ENCODE measurements around the gene KRT36.

KRT36 gene

DNA sequence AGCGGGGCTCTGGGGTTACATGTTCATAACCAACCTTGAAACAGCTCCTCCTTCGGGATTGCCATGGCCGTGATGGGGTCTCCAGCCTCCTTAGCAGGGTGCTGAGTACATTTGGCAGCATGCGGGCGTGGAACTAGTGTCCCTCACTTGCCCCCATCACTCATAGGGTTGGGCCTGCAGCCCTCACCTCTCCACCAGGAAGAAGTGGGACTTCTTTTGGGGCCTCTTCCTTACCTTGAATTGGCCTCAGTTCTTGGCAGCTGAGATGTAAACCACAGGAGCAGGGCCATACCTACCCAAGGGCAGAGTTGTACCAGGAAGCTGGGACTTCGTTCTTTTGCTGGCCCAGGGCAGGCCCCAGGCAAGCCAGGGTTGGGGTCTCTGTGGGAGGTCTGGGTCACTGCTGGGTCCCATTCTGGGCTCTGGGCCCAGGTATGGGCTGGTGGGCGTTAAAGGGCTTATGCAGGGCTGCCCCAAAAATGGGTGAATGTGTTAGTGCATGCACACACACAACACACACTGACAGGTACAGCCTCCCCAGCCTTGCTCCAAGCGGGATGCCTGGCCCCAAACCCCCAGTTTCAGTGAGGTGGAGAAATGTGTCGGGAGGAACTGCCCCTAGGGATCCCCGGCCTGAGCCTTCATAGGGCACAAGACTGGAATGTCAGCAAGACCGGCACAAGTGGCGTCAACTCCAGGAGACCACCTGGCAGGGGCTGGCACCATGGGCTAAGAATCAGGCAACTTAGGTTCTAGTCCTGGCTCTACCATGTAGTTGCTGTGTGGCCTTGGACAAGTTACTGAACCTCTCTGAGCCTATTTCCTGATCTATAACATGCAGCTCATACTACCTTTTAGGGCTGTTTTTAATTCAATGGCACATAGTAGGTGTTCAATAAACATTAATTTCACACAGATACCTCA is 32.9 kb upstream of the KRT36 start:
- no peak for FAIRE-seq

DNA sequence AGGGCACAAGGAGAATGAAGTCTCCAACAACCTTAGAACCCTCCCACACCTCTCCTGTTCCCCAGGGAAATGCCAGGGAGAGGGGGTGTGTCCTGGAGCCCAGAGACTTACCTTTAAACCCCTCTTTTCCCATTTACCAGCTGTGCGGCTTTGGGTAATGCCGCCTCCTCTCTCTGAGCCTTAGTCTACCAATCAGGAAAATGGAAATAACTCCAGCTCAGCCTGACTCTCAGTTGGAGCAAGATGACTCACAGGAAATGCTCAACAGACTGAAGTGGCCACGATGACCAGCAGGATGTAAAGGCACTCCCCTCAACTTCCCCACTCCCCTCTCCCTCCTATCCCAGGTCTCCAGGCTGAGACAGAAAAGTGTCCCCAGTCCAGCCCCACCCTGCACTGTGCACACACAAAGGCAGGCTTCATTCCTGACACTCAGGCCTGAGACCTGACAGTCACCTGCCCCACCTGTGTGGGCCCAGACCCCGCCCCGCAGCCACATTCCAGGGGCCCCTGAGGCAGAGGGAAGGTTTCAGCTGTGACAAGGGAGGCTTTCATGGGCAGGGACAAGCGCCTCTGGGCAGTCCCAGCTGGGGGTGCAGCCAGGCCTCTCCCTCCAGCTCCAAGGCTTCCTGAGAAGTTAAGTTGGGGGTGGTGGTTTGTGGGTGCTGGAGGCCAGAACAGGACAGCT is 32.0 kb upstream of the KRT36 start:
- DNase-seq (ENCODE audit: low spot score) (peak; percentile 82), FAIRE-seq (peak; percentile 96)

More for the DNA sequence above, 32.9 kb upstream of the KRT36 start:
- DNase-seq (ENCODE audit: low spot score): no peak

DNA sequence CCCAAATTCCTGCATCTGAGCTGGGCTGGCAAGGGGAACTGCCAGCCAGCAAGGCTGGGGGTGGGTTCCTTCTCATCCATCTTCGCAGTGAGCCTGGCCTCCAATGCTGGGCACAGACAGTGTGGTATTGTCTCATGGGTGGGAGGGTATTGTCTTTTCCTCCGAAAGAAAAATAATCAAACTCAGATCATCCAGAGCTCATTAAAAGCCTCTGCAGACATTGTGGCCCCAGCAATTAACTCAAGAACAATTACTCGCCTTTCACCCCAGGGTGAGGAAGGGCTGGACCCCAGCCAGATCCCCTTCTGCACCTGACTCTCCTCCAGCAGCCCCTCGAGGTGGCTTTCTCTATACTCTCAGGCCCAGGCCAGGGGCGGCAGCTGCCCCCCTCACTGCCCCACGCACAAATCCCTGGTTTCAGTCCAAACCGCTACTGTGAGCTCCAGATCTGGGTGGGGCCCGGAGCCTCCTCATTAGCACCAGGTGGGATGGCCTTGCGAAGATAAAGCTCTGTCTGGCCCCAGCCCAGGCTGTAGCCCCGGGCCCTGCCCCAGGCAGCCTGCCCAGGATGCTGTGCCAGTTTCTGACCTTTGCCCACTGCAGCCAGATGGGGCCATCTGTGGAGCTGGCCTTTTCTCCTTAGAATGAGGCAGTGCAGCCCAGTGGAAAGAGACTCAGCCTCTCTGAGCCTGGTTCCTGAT is 31.3 kb upstream of the KRT36 start:
- FAIRE-seq (no peak), DNase-seq (ENCODE audit: low spot score) (peak; percentile 52)

DNA sequence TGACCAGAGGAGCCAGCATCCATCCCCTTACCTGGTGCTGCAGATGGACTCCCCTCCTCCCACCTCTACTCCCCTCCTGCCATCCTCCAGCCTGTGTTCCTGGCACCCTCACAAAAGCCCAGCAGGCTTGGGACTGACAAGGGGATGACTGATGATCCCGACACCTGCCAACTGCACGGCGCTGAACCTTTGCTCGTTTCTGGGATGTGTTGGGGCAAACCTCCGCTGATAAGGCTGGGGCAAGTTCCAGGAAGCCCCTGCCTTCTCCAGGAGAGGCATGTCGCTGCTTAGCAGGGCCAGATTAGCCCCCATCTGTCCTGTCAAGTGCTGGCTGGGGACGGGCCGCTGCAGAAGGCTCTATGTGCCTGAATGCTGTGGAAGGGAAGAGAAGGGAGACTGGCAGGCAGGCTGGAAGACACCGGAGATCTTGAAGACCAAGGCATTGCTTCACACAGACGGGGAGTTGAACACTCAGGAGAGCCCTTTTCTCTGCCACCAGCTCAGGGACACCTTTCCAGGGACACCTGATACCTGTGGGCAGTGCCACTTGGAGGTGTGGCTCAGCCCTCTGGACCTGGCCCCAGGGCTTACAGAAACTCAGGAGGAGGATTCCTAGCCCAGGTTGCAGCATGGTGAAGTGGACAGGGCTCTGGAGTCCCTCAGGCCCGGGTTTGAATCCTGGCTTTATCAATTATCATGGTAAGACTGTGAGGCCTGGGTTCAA is 30.0 kb upstream of the KRT36 start:
- DNase-seq (ENCODE audit: low spot score) (no peak), FAIRE-seq (no peak)

DNA sequence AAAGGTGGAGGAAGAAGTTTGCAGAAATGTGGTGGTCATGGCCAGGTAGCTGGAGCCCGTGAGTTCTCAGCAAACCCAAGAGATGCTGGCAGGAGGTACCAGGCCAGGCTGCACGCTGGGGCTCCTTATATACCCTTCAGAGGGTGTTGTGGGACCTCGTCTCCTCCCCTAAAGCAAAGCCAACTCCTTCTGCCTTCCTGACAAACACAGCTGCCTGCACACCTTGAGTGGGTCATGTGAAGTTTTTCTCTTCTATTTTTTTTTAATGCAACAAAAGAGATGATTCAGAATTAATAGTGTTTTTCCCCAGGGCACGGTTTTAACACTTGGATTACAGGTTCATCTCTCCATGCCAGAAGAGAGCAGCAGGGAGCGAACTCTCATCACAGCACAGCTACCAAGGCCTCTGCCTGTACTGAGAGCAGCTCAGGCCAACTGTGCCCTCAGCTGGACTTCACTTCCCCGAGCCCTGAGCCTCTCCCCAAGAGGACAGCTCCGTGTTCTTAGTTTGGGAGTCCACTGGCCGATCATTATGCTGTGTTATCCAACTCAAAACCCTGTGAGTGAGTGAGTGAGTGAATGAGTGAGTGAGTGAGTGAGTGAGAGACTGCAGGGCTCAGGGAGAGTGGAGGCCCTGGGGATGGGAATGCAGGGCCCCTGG is 29.2 kb upstream of the KRT36 start, which contains the start of gene KRT15:
Gene KRT15 (minus strand): TSS at position 102 of the 661 bp plus-strand sequence. CDS start 63 bp downstream, at position 39.
- no peak for DNase-seq (ENCODE audit: low spot score)
- peak; percentile 30 for FAIRE-seq

DNA sequence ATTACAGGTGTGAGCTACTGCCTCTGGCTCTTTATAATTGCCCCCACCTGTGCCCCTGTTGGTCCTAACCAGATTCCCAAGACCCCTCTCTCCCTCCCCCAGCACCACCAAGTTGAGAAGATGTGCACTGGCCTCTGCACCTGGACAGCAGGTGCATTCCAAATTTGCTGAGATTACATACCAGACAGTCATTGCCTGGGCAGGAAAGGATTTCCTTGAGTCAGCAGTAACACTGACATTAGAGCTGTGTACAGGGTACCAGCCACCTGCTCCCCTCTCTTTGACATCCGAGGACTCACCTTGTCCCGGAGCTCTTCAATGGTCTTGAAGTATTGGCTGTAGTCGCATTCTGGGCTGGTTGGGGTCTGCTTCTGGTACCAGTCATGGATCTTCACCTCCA is 28.3 kb upstream of the KRT36 start:
- FAIRE-seq (no peak), DNase-seq (ENCODE audit: low spot score) (no peak)

DNA sequence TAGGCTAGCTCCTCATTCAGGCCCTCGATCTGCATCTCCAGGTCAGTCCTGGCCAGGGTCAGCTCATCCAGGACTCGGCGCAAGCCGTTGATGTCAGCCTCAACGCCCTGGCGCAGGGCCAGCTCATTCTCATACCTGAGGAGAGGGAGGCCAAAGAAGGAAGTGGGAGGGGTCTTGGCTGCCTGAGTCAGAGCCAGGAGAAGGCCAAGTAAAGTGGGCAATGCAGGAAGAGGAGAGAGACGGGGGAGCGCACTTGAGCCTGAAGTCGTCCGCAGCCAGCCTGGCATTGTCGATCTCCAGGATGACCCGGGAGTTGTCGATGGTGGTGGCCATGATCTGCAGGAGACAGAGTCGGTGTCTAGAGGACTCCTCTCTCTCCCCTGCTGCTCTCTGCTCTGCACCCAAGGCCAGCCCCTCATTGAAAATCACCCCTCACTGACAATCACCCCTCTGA is 27.1 kb upstream of the KRT36 start:
- FAIRE-seq (no peak), DNase-seq (ENCODE audit: low spot score) (no peak)

DNA sequence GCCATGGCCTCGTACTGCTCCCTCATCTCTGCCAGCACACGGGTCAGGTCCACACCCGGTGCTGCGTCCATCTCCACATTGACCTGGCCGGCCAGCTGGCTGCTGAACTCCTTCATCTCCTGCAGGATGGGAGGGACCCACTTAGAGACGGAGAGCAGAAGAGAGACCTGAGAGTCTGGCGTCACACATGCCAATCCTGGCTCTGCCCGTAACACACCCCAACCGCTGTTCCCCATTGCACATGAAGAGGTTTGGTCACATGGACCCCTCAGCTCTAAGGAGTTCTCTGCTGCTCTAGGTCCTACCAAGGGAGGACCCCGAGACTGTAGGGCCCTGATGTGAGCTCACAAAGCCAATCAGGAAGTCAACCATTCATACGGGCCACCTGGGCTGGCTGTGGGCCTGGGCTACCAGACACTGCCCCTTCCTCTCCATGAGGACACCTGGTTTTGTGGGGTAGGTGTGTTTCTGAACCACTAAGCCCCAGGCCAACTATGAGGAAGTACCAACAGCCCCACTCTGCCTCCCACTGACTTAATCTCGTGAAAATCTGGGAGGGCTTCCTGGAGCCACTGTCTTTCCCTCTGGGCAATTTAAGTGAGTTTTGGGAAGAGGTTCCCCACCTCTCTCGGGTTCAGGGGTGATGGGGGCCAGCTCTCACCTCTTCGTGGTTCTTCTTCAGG is 26.6 kb upstream of the KRT36 start:
- FAIRE-seq (no peak), DNase-seq (ENCODE audit: low spot score) (no peak)

DNA sequence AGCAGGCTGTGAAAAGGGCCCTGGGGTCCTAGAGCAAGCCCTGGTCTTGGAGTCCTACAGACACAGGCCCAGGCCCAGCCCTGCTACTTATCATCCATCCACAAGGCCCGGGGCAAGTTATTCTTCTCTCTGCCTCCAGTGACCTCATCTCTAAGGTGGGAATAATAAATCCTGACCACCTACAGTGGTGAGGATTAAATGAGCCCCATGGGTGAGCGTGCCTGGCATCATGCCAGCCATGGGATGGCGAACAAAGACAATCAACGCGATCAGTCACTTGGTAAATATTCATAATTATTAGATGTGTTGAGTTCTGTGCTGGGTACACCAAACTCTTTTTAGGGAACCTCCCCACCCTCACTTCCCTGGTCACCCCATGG is 23.4 kb upstream of the KRT36 start:
- DNase-seq (ENCODE audit: low spot score) (no peak), FAIRE-seq (no peak)

DNA sequence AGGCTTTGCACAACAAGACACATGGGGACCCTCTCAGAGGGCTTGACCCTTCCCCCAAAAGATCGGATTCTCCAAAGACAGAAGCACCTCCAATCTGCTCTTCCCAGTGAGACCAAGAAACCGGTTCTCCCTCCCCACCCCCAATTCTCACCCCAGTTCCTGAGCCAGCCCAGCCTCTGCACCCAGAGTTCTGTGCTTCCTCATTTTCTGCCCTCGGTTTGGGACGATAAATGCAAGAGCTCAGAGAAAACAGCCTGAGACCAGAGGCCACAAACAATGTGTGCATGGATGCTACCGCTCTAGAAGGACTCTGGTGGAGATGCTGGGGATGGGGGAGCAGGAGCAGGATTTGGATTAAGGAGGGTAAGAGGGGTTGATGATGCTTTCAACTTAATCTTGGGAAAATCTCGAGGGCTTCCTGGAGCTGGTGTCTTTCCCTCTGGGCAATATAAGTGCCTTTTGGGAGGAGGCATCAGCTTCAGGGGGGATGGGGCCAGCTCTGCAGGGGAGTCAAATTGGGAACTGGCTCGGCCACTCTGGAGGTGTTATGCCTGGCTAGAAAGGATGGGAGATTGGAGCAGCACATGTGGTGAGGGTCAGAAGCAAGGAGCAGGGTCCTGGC is 22.9 kb upstream of the KRT36 start:
- FAIRE-seq (no peak), DNase-seq (ENCODE audit: low spot score) (no peak)

DNA sequence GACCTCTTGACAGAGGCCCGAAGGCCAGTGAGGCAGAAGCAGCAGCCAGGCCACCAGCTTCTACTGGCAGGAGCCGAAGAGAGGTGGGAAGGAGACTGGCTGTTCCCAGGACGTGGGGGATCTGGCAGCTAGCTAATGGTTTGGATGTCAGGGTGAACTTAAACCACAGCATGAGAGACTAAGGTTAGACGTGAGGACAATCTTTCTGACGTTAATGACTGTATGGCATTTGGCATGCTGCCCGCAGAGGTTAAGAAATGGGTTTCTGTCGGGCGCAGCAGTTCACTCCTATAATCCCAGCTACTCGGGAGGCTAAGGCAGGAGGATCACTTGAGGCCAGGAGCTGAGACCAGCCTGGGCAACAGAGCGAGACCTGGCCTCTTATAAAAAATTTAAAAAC is 22.0 kb upstream of the KRT36 start:
- no peak for FAIRE-seq

DNA sequence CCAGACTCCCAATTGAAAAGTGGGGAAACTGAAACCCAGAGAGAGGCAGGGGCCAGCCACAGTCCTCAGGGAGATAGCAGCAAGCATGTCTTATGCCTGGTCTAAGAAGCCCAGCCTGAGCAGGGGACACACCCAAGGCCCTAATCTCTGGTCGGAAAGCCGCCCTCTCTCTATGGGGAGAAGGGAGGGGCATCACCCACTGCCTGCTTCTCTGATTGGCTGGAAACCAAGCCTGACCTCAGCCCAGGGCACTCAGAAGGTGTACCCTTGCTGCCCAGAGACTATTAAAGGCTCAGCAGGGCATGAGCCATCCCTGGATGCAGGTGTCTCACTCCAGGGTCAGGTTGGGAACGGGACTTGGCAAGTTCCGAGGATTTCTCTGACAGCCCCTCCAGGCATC is 21.4 kb upstream of the KRT36 start:
- FAIRE-seq: no peak
- DNase-seq (ENCODE audit: low spot score): no peak

More for the DNA sequence above, 22.0 kb upstream of the KRT36 start:
- DNase-seq (ENCODE audit: low spot score): no peak

DNA sequence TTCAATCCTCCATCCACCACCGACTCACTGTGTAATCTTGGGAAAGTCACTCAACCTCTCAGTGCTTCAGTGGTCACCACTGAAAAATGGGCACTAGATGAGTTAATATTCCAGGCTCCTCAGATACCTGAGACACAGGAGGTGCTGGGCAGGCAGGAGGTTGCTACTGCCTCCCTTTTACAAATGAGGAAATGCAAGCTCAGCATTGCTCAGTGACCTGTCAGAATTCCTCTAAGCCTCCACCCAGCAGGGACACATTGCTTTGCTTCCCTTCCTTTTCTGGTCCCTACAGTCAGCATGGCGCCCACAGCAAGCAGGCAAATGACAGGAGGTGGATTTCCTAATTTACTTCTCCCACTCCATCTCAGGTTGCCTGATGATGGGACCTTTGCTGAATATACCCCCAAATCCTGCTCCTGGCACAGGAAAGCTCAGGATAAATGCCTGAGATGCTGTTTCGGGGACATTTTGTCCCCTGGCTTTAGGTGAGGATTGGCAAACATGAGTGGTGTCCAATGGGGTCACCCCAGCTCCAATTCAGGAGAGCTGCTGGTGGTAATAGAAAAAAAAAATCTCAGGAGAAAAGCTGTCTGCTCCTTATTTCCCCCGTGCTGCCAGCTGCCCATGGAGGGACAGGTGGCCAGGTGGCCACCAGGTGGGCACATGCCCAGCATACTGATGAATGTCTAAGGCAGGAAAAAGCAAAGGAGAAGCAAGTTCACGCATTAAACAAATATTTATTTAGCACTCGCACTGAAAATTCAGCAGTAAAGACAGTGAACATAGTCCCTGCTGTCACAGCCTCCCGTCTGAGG is 20.7 kb upstream of the KRT36 start:
- DNase-seq (ENCODE audit: low spot score): no peak
- no peak for FAIRE-seq

DNA sequence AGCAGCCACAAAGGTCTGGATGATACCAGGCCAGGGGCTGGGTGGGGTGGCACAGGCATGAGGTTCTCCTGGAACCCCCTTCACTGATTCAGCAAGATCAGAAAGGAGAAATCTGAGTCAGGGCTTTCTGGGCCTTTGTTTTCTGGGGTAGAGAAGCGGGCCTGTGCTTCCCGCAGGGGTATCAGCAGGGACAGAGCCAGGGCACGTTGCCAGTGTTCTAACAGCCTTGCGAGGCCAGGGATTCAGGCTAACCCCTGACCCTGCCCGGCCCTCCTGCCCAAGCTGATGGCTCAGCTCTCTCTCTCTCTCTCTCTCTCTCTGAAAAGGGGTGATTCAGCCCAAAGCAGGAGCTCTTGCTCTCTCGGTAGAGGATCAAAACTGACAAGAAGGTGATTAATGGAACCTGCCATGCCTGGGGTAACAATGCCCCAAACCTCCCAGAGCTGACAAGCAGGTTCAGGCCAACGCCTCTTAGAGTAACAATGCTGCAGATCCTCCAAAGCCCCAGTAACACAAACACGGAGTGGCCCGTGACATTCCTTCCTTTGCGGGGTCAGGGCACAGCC is 17.7 kb upstream of the KRT36 start:
- no peak for DNase-seq (ENCODE audit: low spot score)
- FAIRE-seq: no peak

DNA sequence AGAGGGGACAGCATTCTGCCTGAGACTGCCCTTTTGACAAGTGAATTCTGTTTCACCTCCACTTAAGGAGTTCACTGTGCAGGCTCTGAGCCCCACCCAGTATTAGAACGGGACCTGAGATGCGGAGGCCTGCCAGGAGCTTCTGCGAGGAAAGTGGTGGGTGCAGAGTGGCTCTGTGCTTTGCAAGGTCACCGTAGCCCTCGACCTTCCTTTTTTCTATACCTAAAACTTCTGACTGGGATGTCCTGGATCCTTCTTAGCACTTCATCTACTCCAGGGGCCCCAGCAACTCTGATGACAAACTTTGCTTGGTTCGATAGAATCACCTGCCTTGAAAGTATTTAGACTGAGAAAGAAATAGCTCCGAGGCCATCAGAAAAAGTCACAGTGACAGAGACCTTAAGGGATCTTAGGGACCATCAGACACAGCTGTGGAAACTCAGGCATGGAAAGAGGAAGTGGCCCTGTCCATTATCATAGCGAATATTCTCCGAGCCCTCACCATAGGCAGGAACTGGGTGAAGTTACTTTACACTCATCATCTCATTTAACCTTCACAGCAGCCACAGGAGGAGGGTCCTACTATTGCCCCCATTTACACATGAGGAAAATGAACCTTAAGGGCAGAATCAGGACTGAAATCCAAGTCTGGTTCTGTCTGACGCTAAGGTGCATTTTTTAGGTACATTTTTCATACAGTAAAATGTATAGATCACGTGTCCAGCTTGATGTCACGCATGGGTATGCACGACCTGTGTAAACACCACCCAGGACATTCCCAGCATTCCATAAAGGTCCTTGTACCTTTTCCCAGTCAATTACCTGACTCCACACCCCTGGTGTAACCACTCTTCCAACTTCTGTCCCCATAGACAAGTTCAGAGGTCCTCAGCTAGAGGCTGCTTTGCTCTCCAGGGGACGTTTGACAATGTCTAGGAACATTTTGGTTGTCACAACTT is 16.4 kb upstream of the KRT36 start:
- FAIRE-seq (no peak), DNase-seq (ENCODE audit: low spot score) (no peak)

DNA sequence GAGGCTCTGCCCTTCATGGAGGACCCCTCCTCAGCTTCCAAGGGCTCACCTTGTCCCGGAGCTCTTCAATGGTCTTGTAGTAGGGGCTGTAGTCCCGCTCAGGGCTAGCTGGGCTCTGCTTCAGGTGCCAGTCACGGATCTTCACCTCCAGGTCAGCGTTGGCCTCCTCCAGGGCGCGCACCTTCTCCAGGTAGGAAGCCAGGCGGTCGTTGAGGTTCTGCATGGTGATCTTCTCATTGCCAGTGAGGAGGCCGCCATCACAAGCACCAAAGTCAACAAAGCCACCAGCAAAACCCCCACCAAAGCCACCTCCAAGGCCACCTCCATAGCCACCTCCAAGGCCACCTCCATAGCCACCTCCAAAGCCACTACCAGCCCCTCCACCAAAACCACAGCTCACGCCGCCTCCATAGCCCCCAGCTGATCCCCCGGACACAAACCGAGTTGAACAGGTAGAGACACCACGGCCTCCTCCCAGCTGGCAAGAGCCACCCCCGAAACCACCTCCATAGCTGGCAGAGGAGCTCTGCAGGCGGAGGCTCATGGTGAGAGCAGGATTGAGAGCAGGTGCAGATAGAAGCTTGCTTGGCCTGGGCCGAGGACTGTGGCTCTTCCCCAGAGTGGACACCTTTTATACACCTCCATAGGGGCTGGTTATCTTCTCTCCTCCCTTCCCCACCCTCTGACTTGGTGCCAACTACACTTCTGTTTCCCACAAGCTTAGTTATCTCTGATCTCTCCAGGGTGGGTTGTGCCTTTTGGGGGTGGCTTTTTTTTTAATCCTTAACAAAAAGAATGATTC is 15.5 kb upstream of the KRT36 start, which contains the start of gene KRT13:
Gene KRT13 (minus strand): TSS at position 606 of the 802 bp plus-strand sequence. CDS start 62 bp downstream, at position 544.
- DNase-seq (ENCODE audit: low spot score): no peak

More for the DNA sequence above, 15.5 kb upstream of the KRT36 start, which contains the start of gene KRT13:
- no peak for FAIRE-seq
